Ishikawa (cell line): ENCODE measurements around the gene TOP2A.

ENCODE experiments used
- CEBPB ChIP-seq: IDR thresholded peaks from 2 replicates; pipeline ENCODE4 v1.6.1; 2012
- RAD21 ChIP-seq: IDR thresholded peaks from 2 replicates; pipeline ENCODE4 v1.6.1; 2012; ENCODE audit warnings: low read depth
- TF ChIP-seq, protein P1 (sequence below): IDR thresholded peaks from 2 replicates; pipeline ENCODE4 v1.6.1; 2012; ENCODE audit warnings: low read depth, mild to moderate bottlenecking
- TF ChIP-seq, protein P2 (sequence below): IDR thresholded peaks from 2 replicates; pipeline ENCODE4 v1.6.1; 2012

DNA sequence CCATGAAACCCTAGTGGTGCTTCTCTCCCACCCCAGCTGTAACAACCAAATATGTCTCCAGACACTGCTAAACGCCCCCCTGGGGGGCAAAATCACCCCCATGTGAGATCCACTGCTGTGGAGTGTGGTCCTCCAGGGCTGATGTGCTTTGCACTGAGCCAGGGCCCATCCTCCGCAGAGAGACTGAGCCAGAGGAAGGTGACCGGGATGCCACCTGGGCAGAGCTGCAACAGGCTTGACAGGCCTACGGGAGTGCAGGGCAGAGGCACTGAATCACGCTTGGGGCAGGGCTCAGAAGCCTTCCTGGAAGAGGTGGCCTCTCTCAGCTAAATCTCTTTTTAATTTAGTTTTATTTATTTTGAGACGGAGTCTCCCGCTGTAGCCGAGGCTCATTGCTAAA lies 57.6 kb downstream of the TOP2A start:
- TF ChIP-seq, protein P1, sequence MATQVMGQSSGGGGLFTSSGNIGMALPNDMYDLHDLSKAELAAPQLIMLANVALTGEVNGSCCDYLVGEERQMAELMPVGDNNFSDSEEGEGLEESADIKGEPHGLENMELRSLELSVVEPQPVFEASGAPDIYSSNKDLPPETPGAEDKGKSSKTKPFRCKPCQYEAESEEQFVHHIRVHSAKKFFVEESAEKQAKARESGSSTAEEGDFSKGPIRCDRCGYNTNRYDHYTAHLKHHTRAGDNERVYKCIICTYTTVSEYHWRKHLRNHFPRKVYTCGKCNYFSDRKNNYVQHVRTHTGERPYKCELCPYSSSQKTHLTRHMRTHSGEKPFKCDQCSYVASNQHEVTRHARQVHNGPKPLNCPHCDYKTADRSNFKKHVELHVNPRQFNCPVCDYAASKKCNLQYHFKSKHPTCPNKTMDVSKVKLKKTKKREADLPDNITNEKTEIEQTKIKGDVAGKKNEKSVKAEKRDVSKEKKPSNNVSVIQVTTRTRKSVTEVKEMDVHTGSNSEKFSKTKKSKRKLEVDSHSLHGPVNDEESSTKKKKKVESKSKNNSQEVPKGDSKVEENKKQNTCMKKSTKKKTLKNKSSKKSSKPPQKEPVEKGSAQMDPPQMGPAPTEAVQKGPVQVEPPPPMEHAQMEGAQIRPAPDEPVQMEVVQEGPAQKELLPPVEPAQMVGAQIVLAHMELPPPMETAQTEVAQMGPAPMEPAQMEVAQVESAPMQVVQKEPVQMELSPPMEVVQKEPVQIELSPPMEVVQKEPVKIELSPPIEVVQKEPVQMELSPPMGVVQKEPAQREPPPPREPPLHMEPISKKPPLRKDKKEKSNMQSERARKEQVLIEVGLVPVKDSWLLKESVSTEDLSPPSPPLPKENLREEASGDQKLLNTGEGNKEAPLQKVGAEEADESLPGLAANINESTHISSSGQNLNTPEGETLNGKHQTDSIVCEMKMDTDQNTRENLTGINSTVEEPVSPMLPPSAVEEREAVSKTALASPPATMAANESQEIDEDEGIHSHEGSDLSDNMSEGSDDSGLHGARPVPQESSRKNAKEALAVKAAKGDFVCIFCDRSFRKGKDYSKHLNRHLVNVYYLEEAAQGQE = no peak
- TF ChIP-seq, protein P2, sequence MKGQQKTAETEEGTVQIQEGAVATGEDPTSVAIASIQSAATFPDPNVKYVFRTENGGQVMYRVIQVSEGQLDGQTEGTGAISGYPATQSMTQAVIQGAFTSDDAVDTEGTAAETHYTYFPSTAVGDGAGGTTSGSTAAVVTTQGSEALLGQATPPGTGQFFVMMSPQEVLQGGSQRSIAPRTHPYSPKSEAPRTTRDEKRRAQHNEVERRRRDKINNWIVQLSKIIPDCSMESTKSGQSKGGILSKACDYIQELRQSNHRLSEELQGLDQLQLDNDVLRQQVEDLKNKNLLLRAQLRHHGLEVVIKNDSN = no peak
- TF ChIP-seq RAD21 (no peak), CEBPB (no peak)
